A673 (cell line): Measurements from ENCODE around the gene ACSL5.

Source experiments
- CTCF ChIP-seq: fragments of 300-800, 200-600 bp; sonication (generic); conservative IDR thresholded peaks from 2 replicates; pipeline ENCODE4 v1.5.1; 2017; ENCODE audit warnings: low read depth, mild to moderate bottlenecking, antibody characterized with exemption, low read length, moderate library complexity, mixed read lengths
- EZH2 ChIP-seq: fragments of 200-600 bp; sonication (generic); IDR thresholded peaks from 2 replicates; pipeline ENCODE4 v1.6.1; 2017; ENCODE audit warnings: borderline replicate concordance, low read depth, mild to moderate bottlenecking, mixed read lengths, antibody characterized with exemption, low read length; ENCODE audit not compliant: poor library complexity, severe bottlenecking

GRCh38 chr10:112333452-112333851 is 40.5 kb upstream of the ACSL5 start:
- TF ChIP-seq CTCF: no peak
- TF ChIP-seq EZH2: no peak
